AG09309 (cell line): ENCODE data around the gene TMEM132D.

Source experiments
- DNase-seq: peaks from one replicate; pipeline ENCODE4 v3.0.0-alpha.2; 2010; ENCODE audit warnings: low read depth
- H3K4me3 ChIP-seq: 2 replicates; pipeline ENCODE4 v1.5.1; 2011; ENCODE audit warnings: mild to moderate bottlenecking, low read depth, low read length, moderate library complexity; ENCODE audit not compliant: control insufficient read depth
- TF ChIP-seq, protein P1 (sequence below): IDR thresholded peaks from 2 replicates; pipeline ENCODE4 v1.5.1; 2011; ENCODE audit warnings: mild to moderate bottlenecking, low read depth, low read length, inconsistent platforms; ENCODE audit not compliant: insufficient read depth, control insufficient read depth; ENCODE audit errors: missing control alignments

Gene TMEM132D

DNA sequence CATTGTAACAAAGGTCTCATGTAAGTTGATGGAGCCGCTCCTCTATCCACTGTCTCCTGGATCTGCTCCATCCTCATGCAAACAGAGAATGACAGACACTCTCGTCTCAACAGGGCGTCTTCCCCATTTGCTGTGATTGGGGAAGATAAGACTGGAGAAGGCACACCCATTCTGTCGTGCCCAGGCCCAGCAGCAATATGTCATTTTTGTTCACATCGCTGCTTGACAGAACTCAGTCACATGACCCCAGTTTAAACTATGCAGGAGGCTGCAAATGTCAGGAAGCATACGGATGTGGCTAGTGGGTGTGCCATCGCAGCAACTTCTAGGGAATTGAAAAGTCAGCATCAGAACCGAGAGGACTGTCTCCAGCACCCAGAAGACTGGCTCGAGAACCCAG lies 290.5 kb downstream of the TMEM132D start:
- no peak for DNase-seq
- no peak overlapping the region for H3K4me3 ChIP-seq
- TF ChIP-seq, protein P1, sequence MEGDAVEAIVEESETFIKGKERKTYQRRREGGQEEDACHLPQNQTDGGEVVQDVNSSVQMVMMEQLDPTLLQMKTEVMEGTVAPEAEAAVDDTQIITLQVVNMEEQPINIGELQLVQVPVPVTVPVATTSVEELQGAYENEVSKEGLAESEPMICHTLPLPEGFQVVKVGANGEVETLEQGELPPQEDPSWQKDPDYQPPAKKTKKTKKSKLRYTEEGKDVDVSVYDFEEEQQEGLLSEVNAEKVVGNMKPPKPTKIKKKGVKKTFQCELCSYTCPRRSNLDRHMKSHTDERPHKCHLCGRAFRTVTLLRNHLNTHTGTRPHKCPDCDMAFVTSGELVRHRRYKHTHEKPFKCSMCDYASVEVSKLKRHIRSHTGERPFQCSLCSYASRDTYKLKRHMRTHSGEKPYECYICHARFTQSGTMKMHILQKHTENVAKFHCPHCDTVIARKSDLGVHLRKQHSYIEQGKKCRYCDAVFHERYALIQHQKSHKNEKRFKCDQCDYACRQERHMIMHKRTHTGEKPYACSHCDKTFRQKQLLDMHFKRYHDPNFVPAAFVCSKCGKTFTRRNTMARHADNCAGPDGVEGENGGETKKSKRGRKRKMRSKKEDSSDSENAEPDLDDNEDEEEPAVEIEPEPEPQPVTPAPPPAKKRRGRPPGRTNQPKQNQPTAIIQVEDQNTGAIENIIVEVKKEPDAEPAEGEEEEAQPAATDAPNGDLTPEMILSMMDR = no peak

DNA sequence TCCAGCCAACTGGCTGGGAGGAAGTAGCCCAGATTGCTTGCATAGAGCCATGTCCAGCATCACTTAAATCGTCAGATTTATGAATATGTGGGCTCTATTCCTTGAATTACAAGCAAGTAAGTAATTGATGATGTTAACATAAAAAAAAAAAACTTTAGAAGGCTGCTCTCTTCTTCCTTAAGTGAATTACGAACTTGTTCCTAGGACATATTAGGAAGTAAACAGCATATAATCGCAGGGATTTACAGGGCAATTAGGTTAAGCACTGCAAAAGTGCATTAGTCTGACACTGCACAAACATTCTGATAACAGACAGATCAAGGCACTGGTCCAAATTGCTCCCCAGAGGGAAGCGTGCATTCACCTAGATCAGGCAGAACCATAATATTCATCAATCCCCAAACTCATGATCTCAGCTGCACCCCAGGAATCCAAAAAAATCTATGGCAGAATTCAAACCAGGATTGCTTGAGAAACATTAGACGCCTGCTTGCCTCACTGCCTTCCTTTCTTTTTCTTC lies 293.2 kb downstream of the TMEM132D start:
- no peak for DNase-seq
- TF ChIP-seq, protein P1 = no peak
- no peak overlapping the region for H3K4me3 ChIP-seq

DNA sequence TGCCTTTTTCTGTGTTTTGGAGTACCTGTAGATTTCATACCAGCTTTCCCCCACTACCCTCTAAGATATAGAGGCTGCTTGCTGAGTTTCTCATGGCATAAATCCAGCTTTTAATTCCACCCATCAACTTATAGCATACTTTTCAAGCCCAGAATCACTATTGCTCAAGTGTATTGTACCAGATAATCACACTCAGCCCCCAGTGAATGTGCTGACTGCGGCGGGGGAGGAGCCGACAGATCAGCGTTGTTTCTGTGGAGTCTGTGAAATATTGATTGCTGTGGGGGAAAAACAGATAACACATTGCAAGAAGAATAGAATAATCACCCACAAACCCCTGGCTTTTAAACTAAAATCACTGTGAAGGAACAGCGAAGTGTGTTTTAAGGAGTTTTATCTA lies 296.1 kb downstream of the TMEM132D start:
- TF ChIP-seq, protein P1 = no peak
- DNase-seq = no peak
- H3K4me3 ChIP-seq = no peak overlapping the region

DNA sequence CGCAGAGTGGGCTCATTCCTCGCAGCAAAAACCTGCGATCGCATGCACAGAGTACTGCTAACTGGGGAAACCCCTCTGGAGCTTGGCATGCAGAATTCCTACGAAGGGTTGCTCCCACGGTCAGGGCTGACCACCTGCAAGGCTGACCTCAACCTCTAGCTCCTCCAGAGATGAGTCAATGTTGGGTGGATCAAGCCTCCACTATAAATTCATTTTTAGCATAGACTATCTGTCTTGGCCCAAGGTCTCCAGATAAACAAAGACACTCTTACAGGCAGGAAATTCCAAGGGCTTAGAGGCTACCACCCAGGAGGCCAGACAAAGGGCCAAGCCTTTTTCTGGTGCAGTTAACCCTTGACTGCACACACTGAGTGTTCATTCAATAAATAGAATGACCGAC lies 296.5 kb downstream of the TMEM132D start:
- no peak for DNase-seq
- no peak overlapping the region for H3K4me3 ChIP-seq
- TF ChIP-seq, protein P1 = no peak

DNA sequence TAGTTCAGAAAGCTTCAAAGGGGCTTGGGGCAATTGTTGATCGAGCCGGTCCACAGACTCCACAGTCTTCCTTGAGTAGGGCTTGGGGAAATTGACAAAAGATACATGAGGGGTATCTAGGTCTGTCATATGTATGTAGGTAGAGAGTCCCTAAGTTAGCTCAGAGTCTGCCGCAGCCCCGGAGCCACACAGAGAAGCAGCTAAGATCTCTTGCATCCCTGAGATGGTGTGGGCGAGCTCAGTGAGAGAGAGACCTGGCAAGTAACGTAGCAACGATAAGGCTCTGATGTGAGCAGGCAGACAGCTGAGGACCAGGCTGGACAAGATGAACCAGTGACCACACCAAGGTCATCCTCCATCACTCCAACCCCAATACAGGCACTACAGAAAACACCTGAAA lies 297.6 kb downstream of the TMEM132D start:
- no peak for DNase-seq
- TF ChIP-seq, protein P1 = no peak
- no peak overlapping the region for H3K4me3 ChIP-seq

DNA sequence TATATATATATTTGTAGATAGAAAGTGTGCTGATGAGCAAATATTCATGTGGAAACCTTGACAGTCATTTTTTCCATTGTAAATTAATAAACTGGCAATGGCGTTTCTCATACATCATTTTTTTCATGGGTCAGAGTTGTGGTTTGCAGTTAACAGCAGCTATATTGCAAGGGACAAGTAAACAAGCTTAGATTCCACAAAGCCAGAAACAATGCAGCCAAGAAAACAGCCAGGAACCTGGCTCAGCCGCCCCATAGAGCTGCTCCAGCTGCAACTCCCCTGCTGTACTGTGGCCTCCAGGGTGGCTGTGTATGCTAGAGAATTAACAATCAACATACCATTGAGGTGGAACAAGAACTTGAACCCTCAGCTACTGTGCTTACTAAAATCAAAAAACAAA lies 298.2 kb downstream of the TMEM132D start:
- TF ChIP-seq, protein P1 = no peak
- no peak for DNase-seq

DNA sequence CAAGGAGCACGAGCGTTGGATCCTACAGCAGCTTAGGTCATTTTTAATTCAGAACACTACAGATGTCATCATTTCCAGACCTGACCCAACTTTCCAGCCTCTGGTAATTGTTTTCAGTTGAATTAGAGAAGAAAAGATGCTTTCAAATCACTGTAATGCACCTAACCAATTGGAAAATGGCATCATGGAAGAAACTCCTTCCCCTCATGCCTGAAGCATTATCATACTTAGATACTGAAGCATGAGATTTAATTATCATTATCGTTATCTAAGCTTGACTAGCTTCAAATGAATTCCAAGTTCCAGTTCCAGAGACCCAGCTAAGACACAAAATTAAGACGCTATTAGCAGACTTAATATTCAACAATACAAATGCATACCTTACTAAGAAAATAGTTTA lies 299.3 kb downstream of the TMEM132D start:
- no peak for DNase-seq
- TF ChIP-seq, protein P1 = no peak
- H3K4me3 ChIP-seq = no peak overlapping the region

More for the DNA sequence above, 298.2 kb downstream of the TMEM132D start:
- H3K4me3 ChIP-seq = no peak overlapping the region
